ENCODE results near the gene GMEB1.
"Not testable (repeated sequence)": the region's sequence is repeated elsewhere in the genome, so short reads cannot be mapped to it uniquely, and the experiment has no call there.

The GMEB1 gene

GRCh38 chr1:28656335-28656734 is 12.2 kb upstream of the GMEB1 start:
- TF ChIP-seq CTCF (IDR thresholded peaks at IDR 0.05; ENCODE audit: low read depth, low read length), result no peak
- no peak overlapping the region for H3K4me3 ChIP-seq (ENCODE audit: low read depth, low read length)

GRCh38 chr1:28663871-28664470 is 4.6 kb upstream of the GMEB1 start:
- no peak overlapping the region for H3K4me3 ChIP-seq (ENCODE audit: low read depth, low read length)
- no peak for TF ChIP-seq CTCF (IDR thresholded peaks at IDR 0.05; ENCODE audit: low read depth, low read length)

GRCh38 chr1:28666806-28667205 is 1.8 kb upstream of the GMEB1 start:
- no peak for TF ChIP-seq CTCF (IDR thresholded peaks at IDR 0.05; ENCODE audit: low read depth, low read length)
- no peak overlapping the region for H3K4me3 ChIP-seq (ENCODE audit: low read depth, low read length)

- TF ChIP-seq CTCF (IDR thresholded peaks at IDR 0.05; ENCODE audit: low read depth, low read length), result no peak
- peak overlapping the region; percentile 89 for H3K4me3 ChIP-seq (ENCODE audit: low read depth, low read length)
Measured at GRCh38 chr1:28668956-28669723, 556 bp downstream of the GMEB1 start.

GRCh38 chr1:28671254-28671780 is 2.7 kb downstream of the GMEB1 start:
- H3K4me3 ChIP-seq (ENCODE audit: low read depth, low read length), result no peak overlapping the region
- TF ChIP-seq CTCF (IDR thresholded peaks at IDR 0.05; ENCODE audit: low read depth, low read length), result no peak

GRCh38 chr1:28672971-28673370 is 4.4 kb downstream of the GMEB1 start:
- not testable (repeated sequence) for H3K4me3 ChIP-seq (ENCODE audit: low read depth, low read length)

GRCh38 chr1:28675924-28676257 is 7.3 kb downstream of the GMEB1 start:
- TF ChIP-seq CTCF (IDR thresholded peaks at IDR 0.05; ENCODE audit: low read depth, low read length), result no peak
- H3K4me3 ChIP-seq (ENCODE audit: low read depth, low read length), result no peak overlapping the region
